Uterus (tissue), 4 donors: ENCODE measurements around the gene PNLIP. TPM values are rescaled to one million over a fixed set of nuclear protein-coding genes. Genes with fewer than 3 reads are reported as not detected.

ENCODE experiments used
- DNase-seq, 2 donors: peaks; one replicate each; pipeline ENCODE4 v3.0.0-alpha.2; 2019 to 2020
- H3K27ac ChIP-seq, 2 donors: fragments of 200-600 bp; sonication (generic); 1 replicate in 1 of 2; 2 replicates in 1 of 2; pipeline ENCODE4 v1.5.1; 2016 to 2018
- H3K27me3 ChIP-seq, 2 donors: fragments of 200-600 bp; sonication (generic); one replicate each; pipeline ENCODE4 v1.5.1; 2018 to 2019; ENCODE audit warnings: control low read depth in 1 of 2
- H3K36me3 ChIP-seq, 2 donors: fragments of 200-600 bp; sonication (generic); one replicate each; pipeline ENCODE4 v1.5.1; 2019; ENCODE audit warnings: control low read depth in 1 of 2
- H3K4me1 ChIP-seq, 2 donors: fragments of 200-600 bp; sonication (generic); one replicate each; pipeline ENCODE4 v1.5.1; 2018 to 2019; ENCODE audit warnings: control low read depth in 1 of 2
- H3K4me3 ChIP-seq, 2 donors: fragments of 200-600 bp; sonication (generic); 1 replicate in 1 of 2; 2 replicates in 1 of 2; pipeline ENCODE4 v1.5.1; 2018 to 2019; ENCODE audit warnings: mild to moderate bottlenecking in 1 of 2
- H3K9me3 ChIP-seq, 2 donors: fragments of 200-600 bp; sonication (generic); one replicate each; pipeline ENCODE4 v1.5.1; 2019; ENCODE audit warnings: control low read depth in 1 of 2
- POLR2A ChIP-seq, 2 donors: fragments of 450-650 bp; IDR thresholded peaks; one replicate each; pipeline ENCODE4 v1.6.1; 2016; ENCODE audit warnings: antibody characterized with exemption in 2 of 2, mild to moderate bottlenecking in 1 of 2, moderate library complexity in 1 of 2
- intact Hi-C: fragments of 100-400 bp; cut with DNase I; formaldehyde crosslinking; loops from one replicate; pipeline ENCODE4 v1.15.1; 2023; ENCODE audit warnings: low total_unique reads
- total RNA-seq, 4 donors: library from RNA; depleted of rRNA in 3 of 4; stranded (reverse); fragments of >200 nt in 3 of 4; gene quantifications; one replicate each; pipeline versions ENCODE4 v1.1.0 to v1.2.4, GENCODE V29; 2014 to 2023
- TF ChIP-seq, protein P1 (sequence below), 4 experiments: fragments of 200-600 bp in 2 of 4; fragments of 450-650 bp in 2 of 4; sonication (generic) in 2 of 4; IDR thresholded peaks; one replicate each; pipeline ENCODE4 v1.5.1; 2016 to 2019; ENCODE audit warnings: antibody characterized with exemption in 4 of 4, mild to moderate bottlenecking in 2 of 4, moderate library complexity in 1 of 4
- donor health status: DM: yes; HTN: yes; CAD: no.

PNLIP gene
- not detected for total RNA-seq

DNA sequence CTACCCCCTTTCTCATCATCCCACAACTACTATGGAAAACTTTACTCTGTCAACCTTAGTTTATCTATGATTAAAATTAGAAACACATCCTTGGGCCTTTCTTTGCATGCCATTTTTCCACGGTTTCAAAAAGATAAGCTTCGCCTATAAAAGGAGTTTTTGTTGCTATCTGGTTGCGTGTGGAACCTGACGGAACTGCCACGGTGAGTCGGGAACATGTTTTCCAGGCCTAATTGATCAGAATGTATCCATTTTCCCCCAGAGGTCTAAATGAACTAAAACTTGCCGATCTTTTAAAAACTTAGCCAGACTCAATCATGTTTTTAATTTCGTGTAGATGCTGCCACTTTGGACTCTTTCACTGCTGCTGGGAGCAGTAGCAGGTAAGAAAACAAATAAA, at the start of gene PNLIP:
Gene PNLIP (plus strand): TSS at position 176 of the 400 bp plus-strand sequence. CDS start 162 bp downstream, at position 338.
- no peak within 1 kb of the TSS for H3K4me3 ChIP-seq
- intact Hi-C loops, result no loop called here
- TF ChIP-seq, protein P1, sequence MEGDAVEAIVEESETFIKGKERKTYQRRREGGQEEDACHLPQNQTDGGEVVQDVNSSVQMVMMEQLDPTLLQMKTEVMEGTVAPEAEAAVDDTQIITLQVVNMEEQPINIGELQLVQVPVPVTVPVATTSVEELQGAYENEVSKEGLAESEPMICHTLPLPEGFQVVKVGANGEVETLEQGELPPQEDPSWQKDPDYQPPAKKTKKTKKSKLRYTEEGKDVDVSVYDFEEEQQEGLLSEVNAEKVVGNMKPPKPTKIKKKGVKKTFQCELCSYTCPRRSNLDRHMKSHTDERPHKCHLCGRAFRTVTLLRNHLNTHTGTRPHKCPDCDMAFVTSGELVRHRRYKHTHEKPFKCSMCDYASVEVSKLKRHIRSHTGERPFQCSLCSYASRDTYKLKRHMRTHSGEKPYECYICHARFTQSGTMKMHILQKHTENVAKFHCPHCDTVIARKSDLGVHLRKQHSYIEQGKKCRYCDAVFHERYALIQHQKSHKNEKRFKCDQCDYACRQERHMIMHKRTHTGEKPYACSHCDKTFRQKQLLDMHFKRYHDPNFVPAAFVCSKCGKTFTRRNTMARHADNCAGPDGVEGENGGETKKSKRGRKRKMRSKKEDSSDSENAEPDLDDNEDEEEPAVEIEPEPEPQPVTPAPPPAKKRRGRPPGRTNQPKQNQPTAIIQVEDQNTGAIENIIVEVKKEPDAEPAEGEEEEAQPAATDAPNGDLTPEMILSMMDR (IDR thresholded peaks at IDR 0.05), result no peak
- no peak for TF ChIP-seq POLR2A (IDR thresholded peaks at IDR 0.05)
- no peaks in the 10 kb centered on the region for H3K9me3 ChIP-seq
- no peaks in the 10 kb centered on the region for H3K36me3 ChIP-seq
- H3K27ac ChIP-seq, result no peak within 1 kb of the TSS
- H3K27me3 ChIP-seq, result no peaks in the 10 kb centered on the region
- H3K4me1 ChIP-seq, result no peaks in the 10 kb centered on the region
- DNase-seq, result no peak

DNA sequence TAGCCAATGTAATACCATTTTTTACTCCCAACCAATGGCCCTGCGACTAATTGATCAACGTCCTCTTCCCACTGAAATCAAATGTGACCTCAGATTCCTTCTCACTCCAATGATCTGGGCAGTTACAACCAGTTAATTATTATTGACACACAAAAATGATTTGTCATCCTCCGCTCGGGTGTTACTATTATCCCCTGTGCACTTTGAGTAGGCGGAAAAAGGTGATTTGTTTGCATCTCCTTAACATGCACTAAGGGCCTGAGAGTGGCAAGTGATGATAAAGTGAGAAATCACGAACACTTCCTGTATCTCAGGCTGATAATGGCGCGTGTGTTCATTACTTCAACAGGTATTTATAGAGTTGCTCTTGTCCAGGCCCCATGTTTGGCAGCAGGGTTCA, 40.9 kb upstream of the PNLIP start:
- DNase-seq, result no peak
- Histone ChIP-seq H3K4me3 (no peak overlapping the region), H3K36me3 (no peaks in the 10 kb centered on the region), H3K27ac (no peak overlapping the region), H3K9me3 (no peaks in the 10 kb centered on the region), H3K27me3 (no peaks in the 10 kb centered on the region), H3K4me1 (no peaks in the 10 kb centered on the region)
- TF ChIP-seq, protein P1 (IDR thresholded peaks at IDR 0.05), result no peak
- no peak for TF ChIP-seq POLR2A (IDR thresholded peaks at IDR 0.05)
- intact Hi-C loops, result no loop called here

DNA sequence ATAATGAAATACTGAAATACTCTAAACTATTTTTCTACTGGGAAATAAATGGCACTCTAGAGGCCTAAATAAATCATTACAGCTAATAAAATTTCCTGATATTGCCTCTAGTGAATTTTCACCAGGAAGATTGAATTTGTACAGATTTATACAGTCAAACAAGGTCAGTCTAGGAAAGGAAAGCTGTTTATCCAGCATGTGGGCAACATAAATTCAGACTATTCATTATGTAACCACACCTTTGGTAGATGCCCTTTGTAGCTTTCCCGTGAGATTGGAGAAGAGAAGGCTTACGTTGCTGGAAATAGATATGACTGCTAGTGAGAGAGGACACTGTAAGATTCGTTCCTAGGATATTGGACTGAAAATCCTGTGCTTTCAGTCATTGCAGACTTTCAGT, 35.2 kb upstream of the PNLIP start:
- intact Hi-C loops, result no loop called here
- Histone ChIP-seq H3K27me3 (no peaks in the 10 kb centered on the region), H3K9me3 (no peaks in the 10 kb centered on the region), H3K36me3 (no peaks in the 10 kb centered on the region), H3K4me1 (no peaks in the 10 kb centered on the region), H3K27ac (no peak overlapping the region), H3K4me3 (no peak overlapping the region)
- no peak for TF ChIP-seq POLR2A (IDR thresholded peaks at IDR 0.05)
- DNase-seq, result no peak

DNA sequence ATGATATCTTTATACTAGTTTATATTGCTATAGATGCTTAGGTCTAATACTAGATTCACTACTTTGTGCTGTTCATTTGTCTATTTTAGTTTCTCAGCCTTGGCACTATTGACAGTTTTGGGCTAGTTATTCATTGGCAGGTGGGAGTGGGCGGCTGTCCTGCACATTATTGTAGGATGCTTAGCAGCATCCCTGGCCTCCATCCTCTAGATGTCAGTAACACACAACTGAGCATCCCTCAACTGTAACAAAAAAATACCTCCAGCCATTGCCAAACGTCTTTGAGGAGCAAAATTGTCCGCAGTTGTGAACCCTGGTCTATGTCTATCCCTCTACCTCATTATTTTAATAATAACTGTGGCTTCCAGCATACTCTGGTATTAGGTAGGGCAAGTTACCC, 34.4 kb upstream of the PNLIP start:
- Histone ChIP-seq H3K36me3 (no peaks in the 10 kb centered on the region), H3K27ac (no peak overlapping the region), H3K4me1 (no peaks in the 10 kb centered on the region), H3K27me3 (no peaks in the 10 kb centered on the region), H3K9me3 (no peaks in the 10 kb centered on the region), H3K4me3 (no peak overlapping the region)
- intact Hi-C loops, result no loop called here
- no peak for DNase-seq
- TF ChIP-seq POLR2A (IDR thresholded peaks at IDR 0.05), result no peak
- TF ChIP-seq, protein P1 (IDR thresholded peaks at IDR 0.05), result no peak

DNA sequence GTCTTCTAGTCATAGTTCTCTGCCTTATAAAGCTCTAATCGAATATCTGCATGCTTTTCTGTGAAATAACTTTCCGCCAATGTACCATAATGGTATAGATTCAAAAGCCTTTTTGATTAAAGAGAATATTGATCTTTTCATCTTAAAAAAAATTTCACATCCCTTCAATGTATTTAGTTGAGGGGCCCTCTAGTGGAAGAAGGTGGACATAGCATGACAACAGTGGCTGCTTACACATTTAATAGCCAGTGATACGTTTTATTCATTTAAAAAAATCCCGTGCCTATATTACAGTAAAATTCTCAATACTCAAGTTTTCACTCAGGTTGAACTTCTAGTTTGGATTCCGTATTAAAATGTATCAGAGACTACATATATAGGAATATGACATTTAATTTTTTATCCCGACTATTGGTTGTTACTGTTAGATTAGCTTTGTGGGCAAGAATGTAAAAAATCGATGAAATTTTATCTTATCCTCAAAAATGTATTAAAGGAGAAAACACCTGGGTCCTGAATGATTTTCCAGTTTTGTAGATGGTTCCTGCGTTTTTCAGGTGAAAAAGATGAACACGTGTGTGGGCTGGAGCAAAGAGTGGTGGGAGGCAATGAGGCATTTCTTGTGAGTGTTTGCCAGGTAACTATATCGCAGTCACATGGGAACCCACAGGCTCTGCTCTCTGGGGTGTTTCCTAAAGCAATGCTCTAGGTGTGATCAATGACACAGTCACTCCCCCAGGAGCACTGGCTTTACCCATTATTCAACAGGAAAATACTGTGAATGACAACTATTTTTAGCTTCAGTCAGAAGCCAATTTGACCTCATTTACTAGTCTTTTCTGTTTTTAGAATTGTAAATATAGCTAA, 24.1 kb upstream of the PNLIP start:
- no peak for TF ChIP-seq POLR2A (IDR thresholded peaks at IDR 0.05)
- TF ChIP-seq, protein P1 (IDR thresholded peaks at IDR 0.05), result peak; percentile 31 to 53 (median 44)
- intact Hi-C loops, result no loop called here
- no peaks in the 10 kb centered on the region for H3K36me3 ChIP-seq
- H3K4me3 ChIP-seq, result no peak overlapping the region
- no peak for DNase-seq
- no peaks in the 10 kb centered on the region for H3K27me3 ChIP-seq
- H3K9me3 ChIP-seq, result no peaks in the 10 kb centered on the region
- no peaks in the 10 kb centered on the region for H3K4me1 ChIP-seq
- H3K27ac ChIP-seq, result no peak overlapping the region
